ENCODE measurements around the gene RIPOR2. TPM values are rescaled to one million over a fixed set of nuclear protein-coding genes. Genes with fewer than 3 reads are reported as not detected.

RIPOR2 gene
- total RNA-seq, 1 experiment from 2014 or later: 5.0 TPM

DNA sequence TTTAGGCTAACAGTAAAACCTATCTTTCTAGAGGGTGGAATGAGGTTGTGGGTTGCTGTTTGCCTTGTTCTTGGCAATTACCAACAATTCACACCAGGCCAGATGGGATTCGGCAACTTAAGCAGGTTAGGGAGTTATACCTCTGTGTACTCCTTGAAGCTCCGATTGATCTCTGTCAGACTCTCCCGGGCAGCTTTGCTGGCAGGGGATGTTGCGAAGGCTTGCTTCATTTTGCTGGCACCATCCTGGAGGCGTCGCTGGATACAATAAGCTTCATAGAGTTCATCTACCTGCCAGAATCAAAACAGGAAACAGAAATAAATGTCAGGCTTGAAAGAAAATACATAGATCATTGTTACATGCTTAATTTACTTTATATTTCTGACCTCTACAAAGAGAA lies 70.6 kb downstream of the RIPOR2 start:
- Histone ChIP-seq H3K14ac (ENCODE audit: insufficient read depth, low read length) (no peak overlapping the region), H3K4me2 (ENCODE audit: insufficient read depth, insufficient read length, low read length) (no peak overlapping the region)
- H3K4me1 Mint-ChIP-seq: peaks cover 0 to under 1% of the 10 kb centered on the region in 2 experiments; a peak in 1 of 4 replicates

More for the DNA sequence above, 70.6 kb downstream of the RIPOR2 start:
- no peak overlapping the region for H3K4me3 Mint-ChIP-seq
- H3K4me1 ChIP-seq (ENCODE audit: insufficient read depth, low read length): no peaks in the 10 kb centered on the region
- H3K9me3 ChIP-seq (ENCODE audit: control insufficient read depth, low read depth, low read length): no peaks in the 10 kb centered on the region
- H3K27ac ChIP-seq (ENCODE audit: insufficient read length, low read depth, low read length): no peak overlapping the region
- H3K18ac ChIP-seq (ENCODE audit: insufficient read length, low read depth, low read length): no peak overlapping the region
- H3K23ac ChIP-seq (ENCODE audit: insufficient read length, low read depth, low read length): no peak overlapping the region
- no peak overlapping the region for H3K4ac ChIP-seq (ENCODE audit: low read depth, low read length)
- H3K9me3 Mint-ChIP-seq: no peaks in the 10 kb centered on the region
- no peak overlapping the region for H2BK5ac ChIP-seq (ENCODE audit: insufficient read length, low read length)
- peaks cover 9 to 20% (median 19%) of the 10 kb centered on the region in 3 experiments; a peak in 3 of 7 replicates for H3K36me3 Mint-ChIP-seq (ENCODE audit: insufficient read depth in 1 of 3, low read depth in 3 of 3)
- H3K27ac Mint-ChIP-seq: peak overlapping the region in 1 of 3 experiments; percentile 54; a peak in 2 of 7 replicates
- no peak overlapping the region for H4K5ac ChIP-seq (ENCODE audit: insufficient read length, low read depth, low read length)
- TF ChIP-seq, protein P1, sequence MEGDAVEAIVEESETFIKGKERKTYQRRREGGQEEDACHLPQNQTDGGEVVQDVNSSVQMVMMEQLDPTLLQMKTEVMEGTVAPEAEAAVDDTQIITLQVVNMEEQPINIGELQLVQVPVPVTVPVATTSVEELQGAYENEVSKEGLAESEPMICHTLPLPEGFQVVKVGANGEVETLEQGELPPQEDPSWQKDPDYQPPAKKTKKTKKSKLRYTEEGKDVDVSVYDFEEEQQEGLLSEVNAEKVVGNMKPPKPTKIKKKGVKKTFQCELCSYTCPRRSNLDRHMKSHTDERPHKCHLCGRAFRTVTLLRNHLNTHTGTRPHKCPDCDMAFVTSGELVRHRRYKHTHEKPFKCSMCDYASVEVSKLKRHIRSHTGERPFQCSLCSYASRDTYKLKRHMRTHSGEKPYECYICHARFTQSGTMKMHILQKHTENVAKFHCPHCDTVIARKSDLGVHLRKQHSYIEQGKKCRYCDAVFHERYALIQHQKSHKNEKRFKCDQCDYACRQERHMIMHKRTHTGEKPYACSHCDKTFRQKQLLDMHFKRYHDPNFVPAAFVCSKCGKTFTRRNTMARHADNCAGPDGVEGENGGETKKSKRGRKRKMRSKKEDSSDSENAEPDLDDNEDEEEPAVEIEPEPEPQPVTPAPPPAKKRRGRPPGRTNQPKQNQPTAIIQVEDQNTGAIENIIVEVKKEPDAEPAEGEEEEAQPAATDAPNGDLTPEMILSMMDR (conservative IDR thresholded peaks at IDR 0.05): no peak
- no peaks in the 10 kb centered on the region for H3K27me3 Mint-ChIP-seq (ENCODE audit: low read depth)
- H2AK5ac ChIP-seq (ENCODE audit: insufficient read length, low read length): no peak overlapping the region
- no CpG with 5 or more reads among the region's 6 CpGs for WGBS (ENCODE audit: extremely low coverage, insufficient read length, low lambda C conversion rate)
- H2AFZ ChIP-seq (ENCODE audit: low read length): no peak overlapping the region
- H3K56ac ChIP-seq (ENCODE audit: insufficient read length, low read depth, low read length): no peak overlapping the region
- no peaks in the 10 kb centered on the region for H3K79me1 ChIP-seq (ENCODE audit: insufficient read depth, low read depth, low read length, poor library complexity, severe bottlenecking)
- H3K27me3 ChIP-seq (ENCODE audit: insufficient read depth, low read length): no peaks in the 10 kb centered on the region
- H2BK120ac ChIP-seq (ENCODE audit: low read depth, low read length, poor library complexity, severe bottlenecking): no peak overlapping the region
- H3K9ac ChIP-seq (ENCODE audit: extremely low read depth, insufficient read length, low read length): no peak overlapping the region
- H3T11ph ChIP-seq (ENCODE audit: low read length): no peak overlapping the region
- no peak for DNase-seq
- no peak overlapping the region for H2BK15ac ChIP-seq (ENCODE audit: low read depth, low read length)
- no peak overlapping the region for H4K91ac ChIP-seq (ENCODE audit: insufficient read length, low read depth, low read length)
- no peaks in the 10 kb centered on the region for H3K23me2 ChIP-seq (ENCODE audit: insufficient read length, low read depth, low read length, poor library complexity, severe bottlenecking)
- H4K20me1 ChIP-seq (ENCODE audit: control insufficient read depth, insufficient read depth, insufficient read length): no peaks in the 10 kb centered on the region
- no peak overlapping the region for H4K8ac ChIP-seq (replicated peaks; ENCODE audit: insufficient read length, low read depth, low read length)
- no peak overlapping the region for H2BK20ac ChIP-seq (ENCODE audit: low read depth, low read length, poor library complexity, severe bottlenecking)
- H2BK12ac ChIP-seq (ENCODE audit: insufficient read length, low read depth, low read length): no peak overlapping the region
- no peaks in the 10 kb centered on the region for H3K79me2 ChIP-seq (ENCODE audit: insufficient read depth, low read length)

Measured in H9 (cell line).